GM12878 (cell line): ENCODE results near the gene KLF6. TPM values are rescaled to one million over a fixed set of nuclear protein-coding genes. Genes with fewer than 3 reads are reported as not detected.

Source experiments
- BMI1 ChIP-seq: fragments of 450-650 bp; IDR thresholded peaks from 2 replicates; pipeline ENCODE4 v1.6.1; 2016; ENCODE audit warnings: mild to moderate bottlenecking, moderate library complexity, borderline replicate concordance
- BRCA1 ChIP-seq: IDR thresholded peaks from 2 replicates; pipeline ENCODE4 v1.6.1; 2011; ENCODE audit warnings: low read depth, low read length, improper control_type of control experiment
- IRF4 ChIP-seq: IDR thresholded peaks from 2 replicates; pipeline ENCODE4 v1.6.1; 2011; ENCODE audit warnings: low read depth, low read length
- IRF5 ChIP-seq: fragments of 450-650 bp; IDR thresholded peaks from 2 replicates; pipeline ENCODE4 v1.6.1; 2017; ENCODE audit warnings: borderline replicate concordance
- KDM1A ChIP-seq: fragments of 200-600 bp; sonication (generic); IDR thresholded peaks from 2 replicates; pipeline ENCODE4 v1.6.1; 2016; ENCODE audit warnings: borderline replicate concordance
- KLF5 ChIP-seq: fragments of 450-650 bp; IDR thresholded peaks from 2 replicates; pipeline ENCODE4 v1.6.1; 2014; ENCODE audit warnings: mild to moderate bottlenecking; ENCODE audit not compliant: partially characterized antibody
- LARP7 ChIP-seq: fragments of 450-650 bp; IDR thresholded peaks from 2 replicates; pipeline ENCODE4 v1.6.1; 2017; ENCODE audit warnings: mild to moderate bottlenecking
- MEF2A ChIP-seq: IDR thresholded peaks from 2 replicates; pipeline ENCODE4 v1.6.1; 2011; ENCODE audit warnings: low read depth, mild to moderate bottlenecking, low read length, moderate library complexity; ENCODE audit not compliant: insufficient read depth
- MTA2 ChIP-seq: fragments of 450-650 bp; IDR thresholded peaks from 2 replicates; pipeline ENCODE4 v1.6.1; 2016; ENCODE audit warnings: low read depth, mild to moderate bottlenecking, moderate library complexity
- NR2C2 ChIP-seq: IDR thresholded peaks from 2 replicates; pipeline ENCODE4 v1.6.1; 2011; ENCODE audit warnings: borderline replicate concordance, low read depth; ENCODE audit not compliant: control insufficient read depth, insufficient read length
- PAX8 ChIP-seq: fragments of 450-650 bp; IDR thresholded peaks from 2 replicates; pipeline ENCODE4 v1.6.1; 2017; ENCODE audit warnings: mild to moderate bottlenecking, moderate library complexity
- RAD51 ChIP-seq: fragments of 450-650 bp; IDR thresholded peaks from 2 replicates; pipeline ENCODE4 v1.6.1; 2016; ENCODE audit warnings: moderate library complexity, mild to moderate bottlenecking, inconsistent platforms
- SKIL ChIP-seq: fragments of 450-650 bp; IDR thresholded peaks from 2 replicates; pipeline ENCODE4 v1.6.1; 2017; ENCODE audit warnings: mild to moderate bottlenecking, low read depth, inconsistent platforms; ENCODE audit not compliant: poor library complexity, severe bottlenecking
- SREBF2 ChIP-seq: IDR thresholded peaks from 2 replicates; pipeline ENCODE4 v1.6.1; 2012; ENCODE audit warnings: mild to moderate bottlenecking, low read length
- SUZ12 ChIP-seq: fragments of 200-600 bp; sonication (generic); IDR thresholded peaks from one replicate; pipeline ENCODE4 v1.6.1; 2018; ENCODE audit warnings: antibody characterized with exemption, mild to moderate bottlenecking; ENCODE audit not compliant: unreplicated experiment
- TAF1 ChIP-seq: IDR thresholded peaks from 2 replicates; pipeline ENCODE4 v1.6.1; 2011; ENCODE audit warnings: mild to moderate bottlenecking, low read depth, low read length, borderline replicate concordance
- TCF12 ChIP-seq: IDR thresholded peaks from 2 replicates; pipeline ENCODE4 v1.6.1; 2011; ENCODE audit warnings: low read depth, mild to moderate bottlenecking, low read length
- TCF3 ChIP-seq: IDR thresholded peaks from 2 replicates; pipeline ENCODE4 v1.6.1; 2012; ENCODE audit warnings: low read depth, mild to moderate bottlenecking, low read length, borderline replicate concordance; ENCODE audit not compliant: insufficient read depth
- ZNF217 ChIP-seq: fragments of 450-650 bp; IDR thresholded peaks from 2 replicates; pipeline ENCODE4 v1.6.1; 2017; ENCODE audit warnings: antibody characterized with exemption, mild to moderate bottlenecking
- ZNF384 ChIP-seq: IDR thresholded peaks from 2 replicates; pipeline ENCODE4 v1.6.1; 2012; ENCODE audit warnings: low read depth, mild to moderate bottlenecking, low read length, improper control_type of control experiment, borderline replicate concordance
- ZZZ3 ChIP-seq: IDR thresholded peaks from 2 replicates; pipeline ENCODE4 v1.6.1; 2011; ENCODE audit warnings: low read depth; ENCODE audit not compliant: control insufficient read depth, insufficient read length
- polyA plus RNA-seq, 11 experiments: library from polyadenylated mRNA; depleted of rRNA in 4 of 11; unstranded in 6 of 11; stranded (reverse) in 5 of 11; fragments of >200 nt; fragmentation: Nextera tagmentation in 4 of 11; fragmentation: Illumina TruSeq in 1 of 11; extraction: Ambion mirVana in 4 of 11; extraction: Trizol in 1 of 11; gene quantifications; 1 replicate in 1 of 11; 2 replicates in 10 of 11; pipeline versions ENCODE4 v1.2.1 to v1.2.3, GENCODE V29; 2011 to 2016; ENCODE audit warnings: inconsistent platforms in 2 of 11, missing spikeins in 2 of 11, low read depth in 1 of 11
- total RNA-seq, 4 experiments: library from RNA; depleted of rRNA in 3 of 4; stranded (reverse); fragments of >200 nt in 3 of 4; fragmentation: Illumina TruSeq in 1 of 4; extraction: Trizol in 1 of 4; gene quantifications; 2 replicates each; pipeline versions ENCODE4 v1.2.1 to v1.2.3, GENCODE V29; 2013 to 2021
- TF ChIP-seq, protein P1 (sequence below): fragments of 450-650 bp; IDR thresholded peaks from 2 replicates; pipeline ENCODE4 v1.6.1; 2017; ENCODE audit warnings: mild to moderate bottlenecking
- TF ChIP-seq, protein P2 (sequence below): fragments of 450-650 bp; IDR thresholded peaks from 2 replicates; pipeline ENCODE4 v1.6.1; 2016; ENCODE audit warnings: mild to moderate bottlenecking, moderate library complexity, borderline replicate concordance

KLF6 gene
- total and polyA plus RNA-seq, 10 of the 15 experiments (the other 5 are each of a cell fraction or from before 2014, with no cell fraction given): 7.4 to 54.1 (median 23.5) TPM

DNA sequence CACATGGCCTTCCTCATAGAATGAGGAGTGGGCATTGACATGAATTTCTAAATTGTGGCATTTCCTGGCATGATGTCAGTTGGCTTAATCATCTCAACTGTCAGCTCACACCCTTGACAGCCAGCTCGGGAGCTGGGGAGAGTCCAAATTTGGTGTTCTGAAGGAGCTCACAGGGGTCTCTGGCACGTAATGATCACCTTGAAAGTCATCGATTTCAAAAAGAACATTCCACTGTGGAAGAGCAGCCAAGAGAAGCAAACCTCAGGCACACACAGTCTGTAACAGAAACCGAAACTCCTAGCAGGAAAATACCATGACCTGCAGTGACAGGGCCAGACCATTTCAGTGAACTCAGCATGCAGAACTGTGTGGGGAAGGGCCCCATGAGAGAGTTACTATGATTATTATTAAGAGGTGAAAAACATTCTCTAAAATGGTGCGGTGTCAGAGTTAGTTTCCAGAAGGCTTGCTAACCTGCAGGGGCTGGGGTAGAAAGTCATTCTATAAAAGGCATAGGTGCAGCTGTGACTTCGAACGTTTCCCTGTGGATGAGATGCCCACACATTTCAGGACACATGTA is 26.4 kb upstream of the KLF6 start (continued):
- TF ChIP-seq, protein P1, sequence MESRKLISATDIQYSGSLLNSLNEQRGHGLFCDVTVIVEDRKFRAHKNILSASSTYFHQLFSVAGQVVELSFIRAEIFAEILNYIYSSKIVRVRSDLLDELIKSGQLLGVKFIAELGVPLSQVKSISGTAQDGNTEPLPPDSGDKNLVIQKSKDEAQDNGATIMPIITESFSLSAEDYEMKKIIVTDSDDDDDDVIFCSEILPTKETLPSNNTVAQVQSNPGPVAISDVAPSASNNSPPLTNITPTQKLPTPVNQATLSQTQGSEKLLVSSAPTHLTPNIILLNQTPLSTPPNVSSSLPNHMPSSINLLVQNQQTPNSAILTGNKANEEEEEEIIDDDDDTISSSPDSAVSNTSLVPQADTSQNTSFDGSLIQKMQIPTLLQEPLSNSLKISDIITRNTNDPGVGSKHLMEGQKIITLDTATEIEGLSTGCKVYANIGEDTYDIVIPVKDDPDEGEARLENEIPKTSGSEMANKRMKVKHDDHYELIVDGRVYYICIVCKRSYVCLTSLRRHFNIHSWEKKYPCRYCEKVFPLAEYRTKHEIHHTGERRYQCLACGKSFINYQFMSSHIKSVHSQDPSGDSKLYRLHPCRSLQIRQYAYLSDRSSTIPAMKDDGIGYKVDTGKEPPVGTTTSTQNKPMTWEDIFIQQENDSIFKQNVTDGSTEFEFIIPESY: no peak
- TF ChIP-seq IRF5: no peak
- TF ChIP-seq BRCA1: no peak
- no peak for TF ChIP-seq TCF3
- TF ChIP-seq ZZZ3: no peak
- TF ChIP-seq IRF4: peak; percentile 90
- no peak for TF ChIP-seq NR2C2
- TF ChIP-seq SKIL: peak; percentile 79
- TF ChIP-seq KDM1A: no peak
- TF ChIP-seq, protein P2, sequence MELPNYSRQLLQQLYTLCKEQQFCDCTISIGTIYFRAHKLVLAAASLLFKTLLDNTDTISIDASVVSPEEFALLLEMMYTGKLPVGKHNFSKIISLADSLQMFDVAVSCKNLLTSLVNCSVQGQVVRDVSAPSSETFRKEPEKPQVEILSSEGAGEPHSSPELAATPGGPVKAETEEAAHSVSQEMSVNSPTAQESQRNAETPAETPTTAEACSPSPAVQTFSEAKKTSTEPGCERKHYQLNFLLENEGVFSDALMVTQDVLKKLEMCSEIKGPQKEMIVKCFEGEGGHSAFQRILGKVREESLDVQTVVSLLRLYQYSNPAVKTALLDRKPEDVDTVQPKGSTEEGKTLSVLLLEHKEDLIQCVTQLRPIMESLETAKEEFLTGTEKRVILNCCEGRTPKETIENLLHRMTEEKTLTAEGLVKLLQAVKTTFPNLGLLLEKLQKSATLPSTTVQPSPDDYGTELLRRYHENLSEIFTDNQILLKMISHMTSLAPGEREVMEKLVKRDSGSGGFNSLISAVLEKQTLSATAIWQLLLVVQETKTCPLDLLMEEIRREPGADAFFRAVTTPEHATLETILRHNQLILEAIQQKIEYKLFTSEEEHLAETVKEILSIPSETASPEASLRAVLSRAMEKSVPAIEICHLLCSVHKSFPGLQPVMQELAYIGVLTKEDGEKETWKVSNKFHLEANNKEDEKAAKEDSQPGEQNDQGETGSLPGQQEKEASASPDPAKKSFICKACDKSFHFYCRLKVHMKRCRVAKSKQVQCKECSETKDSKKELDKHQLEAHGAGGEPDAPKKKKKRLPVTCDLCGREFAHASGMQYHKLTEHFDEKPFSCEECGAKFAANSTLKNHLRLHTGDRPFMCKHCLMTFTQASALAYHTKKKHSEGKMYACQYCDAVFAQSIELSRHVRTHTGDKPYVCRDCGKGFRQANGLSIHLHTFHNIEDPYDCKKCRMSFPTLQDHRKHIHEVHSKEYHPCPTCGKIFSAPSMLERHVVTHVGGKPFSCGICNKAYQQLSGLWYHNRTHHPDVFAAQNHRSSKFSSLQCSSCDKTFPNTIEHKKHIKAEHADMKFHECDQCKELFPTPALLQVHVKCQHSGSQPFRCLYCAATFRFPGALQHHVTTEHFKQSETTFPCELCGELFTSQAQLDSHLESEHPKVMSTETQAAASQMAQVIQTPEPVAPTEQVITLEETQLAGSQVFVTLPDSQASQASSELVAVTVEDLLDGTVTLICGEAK: no peak
- no peak; the same call in 1 of the 2 replicates for TF ChIP-seq LARP7
- TF ChIP-seq SUZ12: no peak
- no peak for TF ChIP-seq PAX8
- TF ChIP-seq KLF5: no peak
- peak; percentile 63; the same call in 1 of the 2 replicates for TF ChIP-seq TAF1
- TF ChIP-seq ZNF384: no peak
- no peak for TF ChIP-seq ZNF217
- no peak for TF ChIP-seq MEF2A
- TF ChIP-seq MTA2: peak; percentile 68
- TF ChIP-seq RAD51: no peak
- no peak for TF ChIP-seq BMI1
- TF ChIP-seq SREBF2: no peak
- no peak for TF ChIP-seq TCF12
